Stimulated activated CD4-positive, alpha-beta T cell treated with anti-CD3 and anti-CD28 coated beads, TNF-alpha, amount 100 ng/mL, for 4 hours (primary cell): ENCODE measurements around the gene PLCB4.

Experiments used
- DNase-seq, 3 experiments: peaks; one replicate each; pipeline ENCODE4 v3.0.0-alpha.2; 2020; ENCODE audit warnings: low read depth in 3 of 3

Gene PLCB4

GRCh38 chr20:9517297-9518162 is 448.6 kb downstream of the PLCB4 start:
- DNase-seq, result no peak

DNA sequence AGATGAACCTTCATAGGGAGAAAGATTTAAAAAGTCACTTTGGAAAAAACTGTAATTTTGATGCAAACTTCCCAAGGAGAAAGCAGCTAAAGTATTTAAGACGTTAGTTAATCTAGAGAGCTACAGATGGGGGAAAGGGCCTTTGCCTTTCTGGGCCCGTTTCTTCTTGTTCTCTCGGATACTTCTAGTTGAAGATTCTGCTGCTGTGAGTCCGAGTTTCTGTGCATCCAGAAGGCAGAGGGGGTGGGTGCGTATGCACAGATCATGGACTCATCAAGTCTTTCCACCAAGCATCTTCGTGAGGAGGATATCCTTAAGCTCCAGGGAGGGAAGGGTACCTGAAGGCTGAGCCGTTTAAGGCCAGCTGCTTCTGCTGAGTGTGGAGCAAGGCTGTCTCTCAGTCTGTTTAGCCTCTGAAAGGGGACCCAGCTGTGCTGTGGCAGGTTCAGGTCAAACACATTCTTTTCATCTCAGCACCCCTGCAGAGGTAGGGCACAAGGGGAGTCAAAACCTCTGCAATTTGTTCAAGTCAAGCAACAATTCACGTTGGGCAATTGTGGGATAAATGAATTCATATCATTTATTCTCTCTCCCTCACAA is 449.8 kb downstream of the PLCB4 start:
- DNase-seq, result no peak

GRCh38 chr20:9520086-9520485 is 451.2 kb downstream of the PLCB4 start:
- DNase-seq, result no peak

DNA sequence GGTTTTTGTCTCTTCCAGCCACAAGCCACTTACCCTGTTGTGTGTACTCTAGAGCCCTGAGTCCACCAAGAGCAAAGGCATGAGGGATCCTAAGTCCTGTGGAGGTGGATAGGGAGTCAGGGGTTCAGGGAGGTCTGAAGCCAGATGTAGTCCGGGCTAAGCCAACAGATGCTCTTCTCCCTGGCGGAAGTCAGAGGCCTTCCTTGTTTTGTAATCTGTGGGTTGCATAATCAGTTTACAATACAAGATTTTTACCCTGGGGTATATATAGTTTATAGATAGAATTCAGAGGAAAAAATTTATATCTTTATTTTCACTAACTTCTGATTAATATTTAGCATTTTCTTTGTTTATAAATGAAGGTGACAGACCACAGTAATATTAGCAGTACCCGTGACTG is 454.7 kb downstream of the PLCB4 start:
- no peak for DNase-seq
